ENCODE data around the gene TFF1.

GRCh38 chr21:42324896-42325295, 41.4 kb downstream of the TFF1 start:
- TF ChIP-seq CTCF (IDR thresholded peaks at IDR 0.05; ENCODE audit: low read depth, low read length) (no peak), EZH2phosphoT487 (IDR thresholded peaks at IDR 0.05; ENCODE audit: low read depth) (no peak)

Data from OCI-LY3 (cell line).